Ovary (tissue), 10 donors: ENCODE data around the gene CDC20. TPM values are rescaled to one million over a fixed set of nuclear protein-coding genes. Genes with fewer than 3 reads are reported as not detected.

Source experiments
- DNase-seq, 5 donors: peaks; one replicate each; pipeline ENCODE4 v3.0.0-alpha.2; 2019 to 2020
- H3K27ac ChIP-seq, 2 donors: fragments of 200-600 bp; one replicate each; pipeline versions ENCODE4 v1.5.1 to v1.8.0; 2019 to 2022
- H3K27me3 ChIP-seq: fragments of 200-600 bp; one replicate; pipeline ENCODE4 v1.8.0; 2022
- H3K36me3 ChIP-seq: fragments of 200-600 bp; sonication (generic); one replicate; pipeline ENCODE4 v1.5.1; 2019
- H3K4me1 ChIP-seq: one replicate; pipeline ENCODE4 v1.8.1; 2013; ENCODE audit warnings: mild to moderate bottlenecking, moderate library complexity; ENCODE audit not compliant: insufficient read depth
- H3K4me3 ChIP-seq: fragments of 200-600 bp; sonication (generic); one replicate; pipeline ENCODE4 v1.5.1; 2017
- H3K9me3 ChIP-seq, 2 donors: fragments of 200-600 bp in 1 of 2; sonication (generic) in 1 of 2; one replicate each; pipeline versions ENCODE4 v1.5.1 to v1.8.1; 2013 to 2019; ENCODE audit warnings: mild to moderate bottlenecking in 1 of 2, moderate library complexity in 1 of 2
- EP300 ChIP-seq: sonication (generic); formaldehyde crosslinking; IDR thresholded peaks from one replicate; pipeline ENCODE4 v1.6.1; 2017; ENCODE audit warnings: antibody characterized with exemption
- POLR2A ChIP-seq: fragments of 450-650 bp; IDR thresholded peaks from one replicate; pipeline ENCODE4 v1.6.1; 2017; ENCODE audit warnings: antibody characterized with exemption, mild to moderate bottlenecking, moderate library complexity
- WGBS, 3 donors: extraction: QIAGEN DNeasy Blood & Tissue Kit in 1 of 3; methylation state at CpG; one replicate each; pipeline versions ENCODE4 v1.1.5 to v1.1.7; 2013 to 2017; 5-methylcytosine and 5-hydroxymethylcytosine counted together
- intact Hi-C, 4 donors: fragments of 100-400 bp; cut with DNase I; formaldehyde crosslinking; loops; one replicate each; pipeline versions ENCODE4 v1.11.0 to v1.15.1; 2022 to 2023
- long read RNA-seq, 3 donors: library from polyadenylated mRNA in 2 of 3; unstranded in 2 of 3; transcript quantifications; one replicate each; pipeline ENCODE4 v2.0.0 and lab custom pipeline, GENCODE V29; 2021 to 2026
- polyA plus RNA-seq, 2 donors: library from polyadenylated mRNA; stranded (reverse); fragments of 200-250 nt in 1 of 2; fragments of 350-450 nt in 1 of 2; fragmentation: Illumina TruSeq in 1 of 2; extraction: RNeasy Lipid Tissue Mini Kit (QIAGEN cat#74804) in 1 of 2; gene quantifications; one replicate each; pipeline ENCODE4 v1.2.3, GENCODE V29; 2013 to 2014
- total RNA-seq, 7 donors: library from RNA; depleted of rRNA in 2 of 7; stranded (reverse); fragments of >200 nt in 2 of 7; fragmentation: NEBNext Ultra II Directional in 3 of 7; extraction: Animal tissue kit (Norgen Biotek cat#: 25700) in 3 of 7; gene quantifications; one replicate each; pipeline versions ENCODE4 v1.1.0 to v1.2.4, GENCODE V29; 2016 to 2023
- TF ChIP-seq, protein P1 (sequence below), 3 donors: fragments of 450-650 bp in 2 of 3; fragments of 200-600 bp in 1 of 3; IDR thresholded peaks; one replicate each; pipeline versions ENCODE4 v1.5.1 to v1.8.0; 2016 to 2022; ENCODE audit warnings: antibody characterized with exemption in 3 of 3, mild to moderate bottlenecking in 1 of 3
- donor health status: DM: no; HTN: no; CAD: no; lungs with moderate emphysema.
- donor health status: DM: no; HTN: no; CAD: no.
- donor health status: Bipolar disorder and iron deficiency.
- donor health status: DM: yes; HTN: yes; CAD: no.
- donor health status: DM: no; HTN: no; CAD: no.
- donor health status: DM: yes; HTN: yes; CAD: no.

Gene CDC20
- total RNA-seq (1 to 10 TPM in 3 of 7 donors, under 1 TPM in 3, not detected in 1; 0.50 to 2.0 (median 1.3) TPM), polyA plus RNA-seq (1 to 10 TPM; 1.1 to 2.9 TPM)
- long read RNA-seq, donor 1, partial matches to known transcripts: 0 of 5 reads
- long read RNA-seq, donor 1, other reads (novel, unspliced or antisense): 0 of 5 reads
- long read RNA-seq, donor 2, transcript CDC20-201 (11 exons, 1,675 nt): major isoform, 12 of 24 reads
- long read RNA-seq, donor 2, partial matches to known transcripts: 9 of 24 reads
- long read RNA-seq, donor 2, other reads (novel, unspliced or antisense): 0 of 24 reads
- long read RNA-seq, donor 3, partial matches to known transcripts: 1 of 3 reads
- long read RNA-seq, donor 3, other reads (novel, unspliced or antisense): 0 of 3 reads

DNA sequence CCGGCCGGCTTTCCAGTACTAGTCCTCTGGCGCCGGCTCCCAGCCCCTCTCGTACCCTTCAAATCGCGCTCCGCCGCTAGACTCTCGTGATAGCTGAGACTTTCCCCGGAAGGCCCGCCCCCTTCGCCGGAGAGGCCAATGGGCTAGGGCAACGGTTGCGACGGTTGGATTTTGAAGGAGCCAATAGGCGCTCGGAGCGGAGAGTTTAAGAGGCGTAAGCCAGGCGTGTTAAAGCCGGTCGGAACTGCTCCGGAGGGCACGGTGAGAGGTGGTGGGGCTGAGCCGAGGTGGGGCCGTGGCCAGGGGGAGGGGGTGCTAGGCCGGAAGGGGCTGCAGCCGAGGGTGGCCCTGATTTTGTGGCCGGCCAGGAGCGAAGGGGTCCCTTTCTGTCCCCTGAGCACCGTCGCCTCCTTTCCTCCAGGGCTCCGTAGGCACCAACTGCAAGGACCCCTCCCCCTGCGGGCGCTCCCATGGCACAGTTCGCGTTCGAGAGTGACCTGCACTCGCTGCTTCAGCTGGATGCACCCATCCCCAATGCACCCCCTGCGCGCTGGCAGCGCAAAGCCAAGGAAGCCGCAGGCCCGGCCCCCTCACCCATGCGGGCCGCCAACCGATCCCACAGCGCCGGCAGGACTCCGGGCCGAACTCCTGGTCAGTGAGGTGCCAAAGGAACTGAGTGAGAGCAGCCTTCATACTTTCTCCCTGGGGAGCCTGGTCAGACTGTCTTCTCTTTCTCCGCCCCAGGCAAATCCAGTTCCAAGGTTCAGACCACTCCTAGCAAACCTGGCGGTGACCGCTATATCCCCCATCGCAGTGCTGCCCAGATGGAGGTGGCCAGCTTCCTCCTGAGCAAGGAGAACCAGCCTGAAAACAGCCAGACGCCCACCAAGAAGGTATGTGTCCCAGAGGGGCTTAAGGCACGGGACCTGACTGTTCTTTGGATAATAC, at the start of gene CDC20:
Gene CDC20, plus strand, starts transcription at position 236 of the 948 bp plus-strand sequence. Its CDS starts 235 bp downstream, at position 471.
- H3K27ac ChIP-seq: peak within 1 kb of the TSS in 1 of 2 donors; percentile 52
- 2 to 4% (median 2%) methylated on average over 49 to 59 of the region's 59 CpGs for WGBS, 3 donors
- H3K27me3 ChIP-seq: no peaks in the 10 kb centered on the region
- H3K36me3 ChIP-seq: no peaks in the 10 kb centered on the region
- peak; percentile 94 to 98 (median 97) for DNase-seq
- H3K4me3 ChIP-seq: peak within 1 kb of the TSS; percentile 70
- no peaks in the 10 kb centered on the region for H3K9me3 ChIP-seq
- TF ChIP-seq POLR2A (no peak), EP300 (no peak)
- TF ChIP-seq, protein P1, sequence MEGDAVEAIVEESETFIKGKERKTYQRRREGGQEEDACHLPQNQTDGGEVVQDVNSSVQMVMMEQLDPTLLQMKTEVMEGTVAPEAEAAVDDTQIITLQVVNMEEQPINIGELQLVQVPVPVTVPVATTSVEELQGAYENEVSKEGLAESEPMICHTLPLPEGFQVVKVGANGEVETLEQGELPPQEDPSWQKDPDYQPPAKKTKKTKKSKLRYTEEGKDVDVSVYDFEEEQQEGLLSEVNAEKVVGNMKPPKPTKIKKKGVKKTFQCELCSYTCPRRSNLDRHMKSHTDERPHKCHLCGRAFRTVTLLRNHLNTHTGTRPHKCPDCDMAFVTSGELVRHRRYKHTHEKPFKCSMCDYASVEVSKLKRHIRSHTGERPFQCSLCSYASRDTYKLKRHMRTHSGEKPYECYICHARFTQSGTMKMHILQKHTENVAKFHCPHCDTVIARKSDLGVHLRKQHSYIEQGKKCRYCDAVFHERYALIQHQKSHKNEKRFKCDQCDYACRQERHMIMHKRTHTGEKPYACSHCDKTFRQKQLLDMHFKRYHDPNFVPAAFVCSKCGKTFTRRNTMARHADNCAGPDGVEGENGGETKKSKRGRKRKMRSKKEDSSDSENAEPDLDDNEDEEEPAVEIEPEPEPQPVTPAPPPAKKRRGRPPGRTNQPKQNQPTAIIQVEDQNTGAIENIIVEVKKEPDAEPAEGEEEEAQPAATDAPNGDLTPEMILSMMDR (IDR thresholded peaks at IDR 0.05): no peak
- intact Hi-C loops: no loop called here
- H3K4me1 ChIP-seq: peaks cover 5% of the 10 kb centered on the region

DNA sequence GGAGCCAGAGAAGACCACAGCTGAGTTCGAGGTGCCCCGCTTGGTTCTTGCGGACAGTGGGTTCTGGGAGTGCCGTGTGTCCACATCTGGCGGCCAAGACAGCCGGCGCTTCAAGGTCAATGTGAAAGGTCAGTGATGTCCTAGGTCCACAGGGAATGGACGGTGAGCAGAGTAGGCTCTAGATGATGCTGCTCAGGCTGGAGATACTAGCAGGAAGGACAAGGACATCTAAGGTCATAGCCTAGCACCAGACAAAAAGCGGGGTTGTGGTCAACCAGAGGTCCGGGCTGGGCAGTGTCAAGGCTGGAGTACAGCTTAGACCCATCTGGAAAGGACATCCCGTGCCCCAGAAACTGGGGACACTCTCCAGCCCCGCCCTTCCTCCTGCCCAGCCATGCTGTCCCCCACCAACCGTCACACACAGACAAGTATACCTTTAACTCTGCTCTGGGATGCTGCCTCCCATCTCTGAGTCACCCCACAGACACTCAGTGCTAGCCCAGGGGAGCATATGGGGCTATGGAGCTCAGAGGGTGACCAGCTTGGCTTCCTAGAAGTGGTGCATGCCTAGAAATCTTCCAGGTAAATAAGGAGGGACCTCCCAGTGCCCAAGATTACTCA, 49.3 kb upstream of the CDC20 start:
- DNase-seq: no peak
- Histone ChIP-seq H3K27me3 (no peaks in the 10 kb centered on the region), H3K9me3 (no peaks in the 10 kb centered on the region), H3K4me3 (no peak overlapping the region), H3K36me3 (no peaks in the 10 kb centered on the region), H3K27ac (no peak overlapping the region), H3K4me1 (no peaks in the 10 kb centered on the region)
- 83 to 87% (median 84%) methylated on average over 13 of the region's 13 CpGs for WGBS, 3 donors
- no peak for TF ChIP-seq POLR2A
- TF ChIP-seq, protein P1 (IDR thresholded peaks at IDR 0.05): no peak
- TF ChIP-seq EP300: no peak
- intact Hi-C loops: no loop called here

- 90 to 94% (median 90%) methylated on average over 9 of the region's 9 CpGs for WGBS, 3 donors
- TF ChIP-seq, protein P1 (IDR thresholded peaks at IDR 0.05): no peak
- TF ChIP-seq EP300: no peak
- TF ChIP-seq POLR2A: no peak
Measured at GRCh38 chr1:43311521-43311920, 47.3 kb upstream of the CDC20 start.

GRCh38 chr1:43312212-43312623, 46.6 kb upstream of the CDC20 start:
- no peaks in the 10 kb centered on the region for H3K4me1 ChIP-seq
- WGBS, 3 donors: 85 to 90% (median 89%) methylated on average over 19 of the region's 19 CpGs
- no peak for DNase-seq
- H3K36me3 ChIP-seq: no peaks in the 10 kb centered on the region
- H3K9me3 ChIP-seq: no peaks in the 10 kb centered on the region
- no peak overlapping the region for H3K27ac ChIP-seq
- TF ChIP-seq POLR2A (no peak), EP300 (no peak)
- TF ChIP-seq, protein P1 (IDR thresholded peaks at IDR 0.05): no peak
- intact Hi-C loops: no loop called here
- H3K4me3 ChIP-seq: no peak overlapping the region
- H3K27me3 ChIP-seq: no peaks in the 10 kb centered on the region

More at GRCh38 chr1:43311521-43311920, 47.3 kb upstream of the CDC20 start:
- no peaks in the 10 kb centered on the region for H3K36me3 ChIP-seq
- intact Hi-C loops: no loop called here
- H3K27ac ChIP-seq: no peak overlapping the region
- no peaks in the 10 kb centered on the region for H3K27me3 ChIP-seq
- no peaks in the 10 kb centered on the region for H3K9me3 ChIP-seq
- no peak overlapping the region for H3K4me3 ChIP-seq
- no peak for DNase-seq
- H3K4me1 ChIP-seq: no peaks in the 10 kb centered on the region
